GM21723 (cell line): ENCODE results near the gene ANKFY1.
"Not testable (repeated sequence)": the region's sequence is repeated elsewhere in the genome, so short reads cannot be mapped to it uniquely, and the experiment has no call there.

Source experiments
- ATAC-seq: cut with Tn5 transposase; IDR thresholded peaks from one replicate; pipeline ENCODE4 v1.9.1; 2021; ENCODE audit warnings: mild to moderate bottlenecking, moderate library complexity; ENCODE audit not compliant: unreplicated experiment

ANKFY1 gene

GRCh38 chr17:4262703-4263102, 1.1 kb downstream of the ANKFY1 start:
- ATAC-seq = no peak

DNA sequence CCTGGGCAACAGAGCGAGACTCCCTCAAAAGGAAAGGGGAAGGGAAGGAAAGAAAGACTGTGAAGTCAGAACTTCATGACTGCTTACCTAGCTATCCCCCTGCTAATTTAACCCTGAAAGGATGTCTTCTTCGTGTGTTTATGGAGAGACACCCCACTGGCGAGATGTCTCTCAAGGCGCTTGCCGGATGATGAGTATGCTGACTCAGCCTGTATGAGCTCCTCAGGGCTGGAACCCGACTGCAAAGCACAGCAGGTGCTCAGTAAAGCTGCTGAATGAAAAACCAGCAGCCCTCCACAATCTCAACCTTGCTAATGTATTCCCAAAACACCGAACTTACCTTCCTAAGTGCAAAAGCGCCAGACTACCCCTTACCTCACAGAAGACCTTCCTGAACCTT, 2.3 kb downstream of the ANKFY1 start:
- no peak for ATAC-seq

- no peak for ATAC-seq
Observed at GRCh38 chr17:4258867-4259266, 4.9 kb downstream of the ANKFY1 start.

DNA sequence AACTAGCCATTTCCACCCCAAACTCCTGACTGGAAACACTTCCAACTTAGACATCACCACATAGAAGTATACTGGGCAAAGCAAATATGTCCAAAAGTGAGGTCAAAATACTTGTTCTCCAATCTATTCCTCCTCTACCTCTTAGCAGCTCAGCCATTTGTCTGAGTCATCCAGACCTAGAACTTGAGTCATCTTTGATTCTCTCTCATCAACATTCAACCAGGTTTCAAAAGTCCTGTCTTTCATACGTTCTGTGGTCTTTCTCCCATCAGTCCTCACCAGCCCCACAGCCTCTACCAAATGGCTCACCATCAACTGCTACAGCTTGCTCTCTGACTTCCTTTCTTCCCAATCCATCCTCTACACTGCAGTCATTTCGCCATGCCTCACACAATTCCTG, 6.8 kb downstream of the ANKFY1 start:
- no peak for ATAC-seq

- ATAC-seq = not testable (repeated sequence)
Observed at GRCh38 chr17:4255271-4255670, 8.5 kb downstream of the ANKFY1 start.

DNA sequence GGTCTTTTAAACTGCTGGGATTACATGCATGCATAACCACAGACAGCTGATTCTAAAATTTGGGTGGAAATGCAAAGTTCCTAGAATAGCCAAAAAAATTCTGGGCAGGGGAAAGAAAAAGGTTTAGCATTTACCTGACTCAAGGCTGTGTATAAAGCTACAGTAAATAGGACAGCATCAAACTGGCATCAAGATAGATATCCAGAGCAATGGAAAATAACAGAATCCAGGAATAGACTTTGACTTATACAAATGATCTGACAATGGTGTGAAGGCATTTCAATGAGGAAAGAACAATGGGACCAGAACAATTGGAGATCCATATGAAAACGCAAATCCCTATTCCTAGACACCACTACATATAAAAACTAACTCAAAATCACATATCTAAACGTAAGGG, 12.9 kb downstream of the ANKFY1 start:
- no peak for ATAC-seq

- ATAC-seq = no peak
Observed at GRCh38 chr17:4249452-4250029, 14.2 kb downstream of the ANKFY1 start.

- ATAC-seq = no peak
Observed at GRCh38 chr17:4248504-4249277, 15.1 kb downstream of the ANKFY1 start.

DNA sequence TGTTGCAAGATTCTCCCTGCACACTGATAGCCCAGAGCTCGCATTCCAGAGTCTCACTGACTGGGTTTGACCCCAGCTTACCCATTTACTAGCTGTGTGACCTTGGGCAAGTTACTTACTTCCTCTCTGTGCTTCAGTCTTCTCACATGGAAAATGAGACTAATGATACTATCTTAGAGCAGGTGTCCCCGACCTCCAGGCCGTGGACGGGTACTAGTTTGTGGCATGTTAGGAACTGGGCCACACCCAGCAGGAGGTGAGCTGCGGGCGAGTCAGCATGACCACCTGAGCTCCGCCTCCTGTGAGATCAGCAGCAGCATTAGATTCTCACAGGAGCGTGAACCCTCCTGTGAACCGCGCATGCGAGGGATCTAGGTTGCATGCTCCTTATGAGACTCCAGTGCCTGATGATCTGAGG, 15.8 kb downstream of the ANKFY1 start:
- ATAC-seq = no peak

GRCh38 chr17:4247361-4247970, 16.3 kb downstream of the ANKFY1 start:
- no peak for ATAC-seq

- no peak for ATAC-seq
Observed at GRCh38 chr17:4246674-4247073, 17.1 kb downstream of the ANKFY1 start.

GRCh38 chr17:4241535-4241934, 22.2 kb downstream of the ANKFY1 start:
- no peak for ATAC-seq

GRCh38 chr17:4236456-4236855, 27.3 kb downstream of the ANKFY1 start:
- ATAC-seq = no peak

- no peak for ATAC-seq
Observed at GRCh38 chr17:4235372-4236279, 28.2 kb downstream of the ANKFY1 start.

- ATAC-seq = no peak
Observed at GRCh38 chr17:4234401-4234800, 29.4 kb downstream of the ANKFY1 start.

GRCh38 chr17:4233668-4234258, 30.0 kb downstream of the ANKFY1 start:
- no peak for ATAC-seq

DNA sequence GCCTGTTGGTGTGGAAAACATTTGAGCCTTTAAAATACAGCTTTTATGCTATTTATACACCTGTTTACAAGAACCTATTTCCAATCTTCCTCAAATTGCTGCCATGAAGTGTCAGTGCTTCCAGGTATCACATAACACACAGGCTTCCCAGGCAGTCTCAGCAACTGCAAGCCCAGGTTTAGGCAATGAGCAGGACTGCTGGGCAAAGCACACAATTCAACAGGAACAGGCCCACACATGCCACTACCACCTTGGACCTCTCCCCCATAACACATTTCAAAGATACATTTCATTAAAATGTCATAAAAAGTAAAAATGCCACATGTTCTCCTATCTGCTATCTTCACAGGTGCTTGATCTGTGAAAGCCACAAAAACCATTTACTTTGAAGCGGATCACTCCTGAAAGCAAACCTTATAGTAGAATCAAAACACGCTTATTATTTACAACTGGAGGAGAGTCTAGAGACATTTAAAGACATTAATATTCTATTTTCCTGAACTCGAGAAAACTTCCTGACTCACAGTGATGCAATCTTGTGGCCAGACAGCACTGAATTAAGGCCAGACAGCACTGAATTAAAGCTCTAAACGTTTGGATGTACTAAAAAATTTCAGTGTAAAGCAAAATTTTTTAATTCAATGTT, 31.5 kb downstream of the ANKFY1 start:
- no peak for ATAC-seq

- ATAC-seq = no peak
Observed at GRCh38 chr17:4229627-4230541, 33.9 kb downstream of the ANKFY1 start.

DNA sequence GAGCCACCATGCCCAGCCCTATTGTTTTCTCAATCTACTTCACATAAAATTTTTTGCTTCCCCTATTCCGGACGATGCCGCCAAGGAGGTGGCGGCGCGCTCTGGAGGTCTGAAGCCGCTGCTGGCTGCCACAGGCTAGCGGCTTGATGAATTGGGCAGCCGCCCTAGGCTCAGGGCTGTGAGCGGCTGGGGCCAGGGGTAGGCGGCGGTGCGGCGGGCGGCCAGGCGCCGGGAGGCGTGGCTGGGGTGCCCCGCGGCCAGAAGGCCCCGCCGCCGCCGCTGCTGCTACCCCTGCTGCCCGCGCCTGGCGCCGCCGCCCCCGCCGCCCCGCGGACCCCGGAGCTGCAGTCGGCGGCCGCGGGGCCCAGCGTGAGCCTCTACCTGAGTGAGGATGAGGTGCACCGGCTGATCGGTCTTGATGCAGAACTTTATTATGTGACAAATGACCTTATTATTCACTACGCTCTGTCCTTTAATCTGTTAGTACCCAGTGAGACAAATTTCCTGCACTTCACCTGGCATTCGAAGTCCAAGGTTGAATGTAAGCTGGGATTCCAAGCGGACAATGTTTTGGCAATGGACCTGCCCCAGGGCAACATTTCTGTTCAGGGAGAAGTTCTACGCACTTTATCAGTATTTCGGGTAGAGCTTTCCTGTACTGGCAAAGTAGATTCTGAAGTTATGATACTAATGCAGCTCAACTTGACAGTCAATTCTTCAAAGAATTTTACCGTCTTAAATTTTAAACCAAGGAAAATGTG, 41.7 kb downstream of the ANKFY1 start:
- ATAC-seq = no peak
